IMR-90 (cell line): ENCODE results near the gene PRKCE.

Experiments
- CEBPB ChIP-seq: IDR thresholded peaks from 2 replicates; pipeline ENCODE4 v1.6.1; 2012; ENCODE audit warnings: low read depth, low read length, improper control_type of control experiment
- MAFK ChIP-seq: IDR thresholded peaks from 2 replicates; pipeline ENCODE4 v1.6.1; 2012; ENCODE audit warnings: low read depth, low read length, improper control_type of control experiment
- MAZ ChIP-seq: IDR thresholded peaks from 2 replicates; pipeline ENCODE4 v1.6.1; 2012; ENCODE audit warnings: low read depth, mild to moderate bottlenecking, low read length, improper control_type of control experiment, moderate library complexity, borderline replicate concordance
- NFE2L2 ChIP-seq: fragments of 150-350 bp; IDR thresholded peaks from 2 replicates; pipeline ENCODE4 v1.6.1; 2016; ENCODE audit warnings: low read depth, mild to moderate bottlenecking, low read length
- POLR2A ChIP-seq: IDR thresholded peaks from 2 replicates; pipeline ENCODE4 v1.6.1; 2012; ENCODE audit warnings: mild to moderate bottlenecking, low read depth, low read length
- RAD21 ChIP-seq: IDR thresholded peaks from 2 replicates; pipeline ENCODE4 v1.6.1; 2012; ENCODE audit warnings: low read length, improper control_type of control experiment
- SMC3 ChIP-seq: fragments of 150-350 bp; IDR thresholded peaks from 2 replicates; pipeline ENCODE4 v1.6.1; 2016; ENCODE audit warnings: low read depth, mild to moderate bottlenecking, antibody characterized with exemption, low read length, moderate library complexity
- TF ChIP-seq, protein P1 (sequence below): conservative IDR thresholded peaks from 2 replicates; pipeline ENCODE4 v1.5.1; 2012; ENCODE audit warnings: mild to moderate bottlenecking, low read depth, low read length, improper control_type of control experiment
- TF ChIP-seq, protein P2 (sequence below): fragments of 150-350 bp; IDR thresholded peaks from 2 replicates; pipeline ENCODE4 v1.6.1; 2017; ENCODE audit warnings: mild to moderate bottlenecking, antibody characterized with exemption, low read length, low read depth

DNA sequence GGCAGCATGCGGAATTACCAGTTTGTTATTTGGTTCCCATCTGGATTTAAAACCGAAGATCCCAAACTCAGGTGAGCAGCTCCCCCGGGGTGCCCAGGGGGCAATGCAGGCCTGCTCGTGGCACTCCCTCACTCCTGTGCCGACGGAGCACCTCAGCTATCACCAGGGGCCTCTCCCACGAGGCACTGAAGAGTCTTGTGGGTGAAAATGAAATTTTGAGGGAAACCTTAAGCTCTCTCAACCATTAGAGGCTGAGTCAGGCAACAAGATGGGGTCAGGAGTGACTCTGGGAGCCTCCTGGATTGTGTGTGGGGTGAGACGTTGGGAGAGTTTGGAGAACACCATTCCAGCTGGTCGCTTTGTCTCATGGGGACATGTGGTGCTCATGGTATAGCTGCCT lies 189.0 kb downstream of the PRKCE start:
- TF ChIP-seq, protein P1, sequence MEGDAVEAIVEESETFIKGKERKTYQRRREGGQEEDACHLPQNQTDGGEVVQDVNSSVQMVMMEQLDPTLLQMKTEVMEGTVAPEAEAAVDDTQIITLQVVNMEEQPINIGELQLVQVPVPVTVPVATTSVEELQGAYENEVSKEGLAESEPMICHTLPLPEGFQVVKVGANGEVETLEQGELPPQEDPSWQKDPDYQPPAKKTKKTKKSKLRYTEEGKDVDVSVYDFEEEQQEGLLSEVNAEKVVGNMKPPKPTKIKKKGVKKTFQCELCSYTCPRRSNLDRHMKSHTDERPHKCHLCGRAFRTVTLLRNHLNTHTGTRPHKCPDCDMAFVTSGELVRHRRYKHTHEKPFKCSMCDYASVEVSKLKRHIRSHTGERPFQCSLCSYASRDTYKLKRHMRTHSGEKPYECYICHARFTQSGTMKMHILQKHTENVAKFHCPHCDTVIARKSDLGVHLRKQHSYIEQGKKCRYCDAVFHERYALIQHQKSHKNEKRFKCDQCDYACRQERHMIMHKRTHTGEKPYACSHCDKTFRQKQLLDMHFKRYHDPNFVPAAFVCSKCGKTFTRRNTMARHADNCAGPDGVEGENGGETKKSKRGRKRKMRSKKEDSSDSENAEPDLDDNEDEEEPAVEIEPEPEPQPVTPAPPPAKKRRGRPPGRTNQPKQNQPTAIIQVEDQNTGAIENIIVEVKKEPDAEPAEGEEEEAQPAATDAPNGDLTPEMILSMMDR, result no peak
- TF ChIP-seq, protein P2, sequence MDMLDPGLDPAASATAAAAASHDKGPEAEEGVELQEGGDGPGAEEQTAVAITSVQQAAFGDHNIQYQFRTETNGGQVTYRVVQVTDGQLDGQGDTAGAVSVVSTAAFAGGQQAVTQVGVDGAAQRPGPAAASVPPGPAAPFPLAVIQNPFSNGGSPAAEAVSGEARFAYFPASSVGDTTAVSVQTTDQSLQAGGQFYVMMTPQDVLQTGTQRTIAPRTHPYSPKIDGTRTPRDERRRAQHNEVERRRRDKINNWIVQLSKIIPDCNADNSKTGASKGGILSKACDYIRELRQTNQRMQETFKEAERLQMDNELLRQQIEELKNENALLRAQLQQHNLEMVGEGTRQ, result no peak
- no peak for TF ChIP-seq MAFK
- TF ChIP-seq POLR2A, result no peak
- TF ChIP-seq RAD21, result no peak
- TF ChIP-seq SMC3, result no peak
- no peak for TF ChIP-seq MAZ
- TF ChIP-seq CEBPB, result no peak
- no peak for TF ChIP-seq NFE2L2
